Heart right ventricle (tissue), 16 donors: Measurements from ENCODE around the gene ZNF71. TPM values are rescaled to one million over a fixed set of nuclear protein-coding genes. Genes with fewer than 3 reads are reported as not detected.
A peak's percentile ranks its signal among the peaks of the same experiment; 100 is the strongest.

Experiments used
- ATAC-seq, 8 donors: fragments of 200-7000 bp; cut with Tn5 transposase; one replicate each; pipeline ENCODE4 v1.9.1; 2020; ENCODE audit warnings: mild to moderate bottlenecking in 8 of 8, moderate library complexity in 8 of 8, moderate number of reproducible peaks in 1 of 8
- DNase-seq, 2 donors: peaks; one replicate each; pipeline ENCODE4 v3.0.0-alpha.2; 2020
- H3K27ac ChIP-seq, 10 donors: fragments of 200-600 bp; sonication (generic) in 2 of 10; one replicate each; pipeline versions ENCODE4 v1.5.0 to v1.8.0; 2020 to 2022; ENCODE audit warnings: mild to moderate bottlenecking in 3 of 10
- H3K27me3 ChIP-seq, 7 donors: fragments of 200-600 bp; one replicate each; pipeline ENCODE4 v1.8.0; 2021 to 2022; ENCODE audit warnings: mild to moderate bottlenecking in 2 of 7
- H3K36me3 ChIP-seq, 9 donors: fragments of 200-600 bp; sonication (generic) in 1 of 9; one replicate each; pipeline versions ENCODE4 v1.5.0 to v1.8.0; 2020 to 2022; ENCODE audit warnings: mild to moderate bottlenecking in 2 of 9
- H3K4me1 ChIP-seq, 9 donors: fragments of 200-600 bp; sonication (generic) in 1 of 9; one replicate each; pipeline versions ENCODE4 v1.5.0 to v1.8.0; 2020 to 2022; ENCODE audit warnings: mild to moderate bottlenecking in 4 of 9
- H3K4me3 ChIP-seq, 10 donors: fragments of 200-600 bp; sonication (generic) in 2 of 10; one replicate each; pipeline versions ENCODE4 v1.5.0 to v1.8.0; 2020 to 2022; ENCODE audit warnings: mild to moderate bottlenecking in 7 of 10, moderate library complexity in 2 of 10
- H3K9me3 ChIP-seq, 11 donors: fragments of 200-600 bp in 10 of 11; sonication (generic) in 2 of 11; one replicate each; pipeline versions ENCODE4 v1.5.0 to v1.8.0; 2013 to 2022; ENCODE audit warnings: mild to moderate bottlenecking in 2 of 11, control low read depth in 1 of 11, moderate library complexity in 1 of 11
- CTCF ChIP-seq, 9 donors: fragments of 200-600 bp; sonication (generic) in 2 of 9; IDR thresholded peaks; one replicate each; pipeline versions ENCODE4 v1.5.0 to v1.8.0; 2021 to 2022; ENCODE audit warnings: antibody characterized with exemption in 9 of 9, mild to moderate bottlenecking in 5 of 9, moderate library complexity in 1 of 9
- WGBS, 2 donors: extraction: QIAGEN DNeasy Blood & Tissue Kit; methylation state at CpG; one replicate each; pipeline ENCODE4 v1.1.7; 2013; ENCODE audit warnings: inconsistent platforms in 1 of 2; 5-methylcytosine and 5-hydroxymethylcytosine counted together
- intact Hi-C, 10 donors: fragments of 100-400 bp; cut with DNase I; formaldehyde crosslinking; loops; one replicate each; pipeline versions ENCODE4 v1.11.1 to v1.14.2; 2022
- polyA plus RNA-seq, 2 donors: library from polyadenylated mRNA; stranded (reverse); fragments of 200-250 nt; gene quantifications; one replicate each; pipeline ENCODE4 v1.2.3, GENCODE V29; 2013
- total RNA-seq, 10 donors: library from RNA; stranded (reverse); fragmentation: NEBNext Ultra II Directional in 3 of 10; extraction: Animal tissue kit (Norgen Biotek cat#: 25700) in 3 of 10; gene quantifications; one replicate each; pipeline versions ENCODE4 v1.2.1 to v1.2.4, GENCODE V29; 2021 to 2023
- donor health status: Arrhythmogenic right ventricular cardiomyopathy.
- donor health status: ischemic (EF 13 %, LVEDD 7.1; RV severe dilation, severe dysfunction).
- donor health status: healthy with polysubstance abuse.
- donor health status: DM: no; HTN: yes; CAD: no.
- donor health status: DM: no; HTN: no; CAD: no.
- donor health status: ischemic (EF 25% LVEDD 6.9; RV normal size, moderate dysfunction).
- donor health status: ischemic (EF 25% LVEDD 5.7; RV mildly dilated, moderate dysfunction).
- donor health status: healthy.
- donor health status: DM: yes; HTN: yes; CAD: no.
- donor health status: Ischemic cardiomyopathy.
- donor health status: ischemic (EF 35%, LVEDD 5.7; RV mildly dilated, moderate dysfunction).
- donor health status: nonischemic (EF 11% LVEDD 7.7; RV severe dilation, severe dysfunction).
- donor health status: DM: yes; HTN: yes; CAD: no.
- donor health status: PGD.
- donor health status: ischemic (EF 29% LVEDD 5.4; RV normal size, mild dysfunction).
- donor health status: nonischemic (EF 23%, LVEDD 6.1; RV moderate dilation, normal function).

ZNF71 gene
- total and polyA plus RNA-seq, 12 donors: 2.9 to 7.2 (median 6.1) TPM

DNA sequence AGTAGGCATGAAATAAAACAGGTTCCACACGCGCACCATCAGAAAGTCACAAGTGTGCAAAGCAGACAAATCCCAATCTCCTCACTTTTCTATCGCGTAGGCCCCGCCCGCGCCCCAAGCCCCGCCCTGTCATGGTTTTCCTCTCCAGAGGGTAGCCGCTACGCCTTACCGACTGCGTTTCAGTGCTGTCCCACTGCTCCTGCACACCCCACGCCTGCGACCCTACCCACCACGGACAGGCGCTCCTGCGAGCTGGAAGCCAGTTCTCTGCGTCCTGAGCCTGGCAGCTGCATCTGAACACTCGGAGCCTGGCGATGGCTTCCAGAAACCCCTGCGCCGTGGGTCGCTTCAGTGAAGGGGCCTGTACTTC is 28.2 kb upstream of the ZNF71 start:
- H3K4me3 ChIP-seq: peak overlapping the region; percentile 62 to 100 (median 93)
- no peaks in the 10 kb centered on the region for H3K27me3 ChIP-seq
- H3K4me1 ChIP-seq: peaks cover 0 to 19% (median 12%) of the 10 kb centered on the region in 9 donors
- peaks cover 0 to 91% (median 70%) of the 10 kb centered on the region in 11 donors for H3K9me3 ChIP-seq
- H3K36me3 ChIP-seq: peaks cover 0 to 73% (median 42%) of the 10 kb centered on the region in 9 donors
- intact Hi-C loops: loop anchor here in 4 of 10 donors (1.0 to 2.0 kb wide), 4 partner anchors 28 to 60 kb away; partner anchors contain the start of genes ZFP28 (in 2 of the 4), ZNF471 (in 1 of the 4) and ZNF71 (in 1 of the 4)
- DNase-seq: peak; percentile 54 to 67
- peak; percentile 57 to 89 (median 80) for ATAC-seq
- WGBS, 2 donors: 1 to 2% methylated on average over 23 of the region's 23 CpGs
- H3K27ac ChIP-seq: peak overlapping the region; percentile 31 to 96 (median 93)
- no peak for TF ChIP-seq CTCF (IDR thresholded peaks at IDR 0.05)

- peak; percentile 95 to 96 for DNase-seq
- intact Hi-C loops: loop anchor here in 4 of 10 donors (1.0 to 2.0 kb wide), 4 partner anchors 28 to 61 kb away; partner anchors contain the start of genes ZFP28 (in 2 of the 4), ZNF471 (in 1 of the 4) and ZNF71 (in 1 of the 4)
- no peaks in the 10 kb centered on the region for H3K27me3 ChIP-seq
- peak within 1 kb of the TSS; percentile 31 to 96 (median 93) for H3K27ac ChIP-seq
- H3K4me3 ChIP-seq: peak within 1 kb of the TSS; percentile 62 to 100 (median 93)
- WGBS, 2 donors: 2% methylated on average over 66 of the region's 66 CpGs
- peak; percentile 99 to 100 (median 99) for ATAC-seq
- peaks cover 0 to 91% (median 68%) of the 10 kb centered on the region in 11 donors for H3K9me3 ChIP-seq
- no peak for TF ChIP-seq CTCF (IDR thresholded peaks at IDR 0.05)
- H3K36me3 ChIP-seq: peaks cover 0 to 73% (median 48%) of the 10 kb centered on the region in 9 donors
- H3K4me1 ChIP-seq: peaks cover 0 to 19% (median 12%) of the 10 kb centered on the region in 9 donors
These were observed 27.6 kb upstream of the ZNF71 start, which contains the start of gene ZNF470 for GRCh38 chr19:56567274-56568120. Gene ZNF470 (plus strand): TSS chr19:56567468. CDS start chr19:56570312, 2,844 bp downstream.

DNA sequence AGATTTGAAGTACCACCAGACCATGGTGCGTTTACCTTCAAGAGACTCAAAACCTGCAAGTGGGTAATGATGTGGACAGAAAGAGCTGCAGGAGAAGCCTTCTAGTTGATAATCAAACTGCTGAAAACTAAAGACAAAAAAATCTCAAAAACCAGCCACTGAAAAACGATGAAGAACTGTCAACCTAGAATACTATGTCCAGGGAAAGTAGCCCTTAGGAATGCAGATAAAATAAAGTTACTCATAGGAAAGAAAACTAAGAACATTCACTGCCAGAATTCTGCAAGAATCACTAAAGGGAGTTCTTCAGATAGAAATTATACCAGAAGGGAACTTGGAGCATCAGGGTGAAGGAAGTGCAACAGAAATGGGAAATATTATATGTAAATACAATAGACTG is 22.5 kb upstream of the ZNF71 start:
- Histone ChIP-seq H3K4me1 (peaks cover 0 to 11% (median 9%) of the 10 kb centered on the region in 9 donors), H3K4me3 (no peak overlapping the region), H3K27ac (no peak overlapping the region), H3K9me3 (peaks cover 10 to 98% (median 80%) of the 10 kb centered on the region in 11 donors), H3K36me3 (peaks cover 0 to 93% (median 87%) of the 10 kb centered on the region in 9 donors), H3K27me3 (no peaks in the 10 kb centered on the region)
- 50 to 75% methylated on average over 2 of the region's 2 CpGs for WGBS, 2 donors
- ATAC-seq: no peak
- no peak for TF ChIP-seq CTCF (IDR thresholded peaks at IDR 0.05)
- no peak for DNase-seq
- intact Hi-C loops: loop anchor here in 1 of 10 donors (10.0 kb wide), 1 partner anchor 48 kb away; no protein-coding TSS in a partner anchor

DNA sequence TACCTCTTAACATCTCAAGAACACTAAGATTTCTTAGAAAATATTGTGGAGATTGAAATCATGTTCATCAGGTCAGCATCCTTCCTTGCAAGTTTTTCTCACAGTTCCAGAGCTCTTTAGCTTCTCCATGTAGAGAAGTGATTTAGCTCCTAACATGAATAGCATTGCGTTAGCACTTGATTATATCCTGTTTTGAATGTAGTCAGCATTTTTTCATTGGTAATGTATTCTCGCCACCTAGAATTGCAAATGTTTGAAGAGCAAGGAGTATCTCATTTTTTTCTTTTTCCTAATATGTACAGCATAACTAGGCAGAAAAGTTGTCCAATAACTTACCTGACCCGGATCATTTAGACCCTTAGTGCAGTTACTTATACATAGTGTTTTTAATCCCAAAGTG is 21.2 kb upstream of the ZNF71 start:
- TF ChIP-seq CTCF (IDR thresholded peaks at IDR 0.05): no peak
- ATAC-seq (no peak), DNase-seq (no peak)
- no peaks in the 10 kb centered on the region for H3K4me1 ChIP-seq
- peaks cover 0 to 100% (median 89%) of the 10 kb centered on the region in 9 donors for H3K36me3 ChIP-seq
- peaks cover 10 to 100% (median 94%) of the 10 kb centered on the region in 11 donors for H3K9me3 ChIP-seq
- H3K27ac ChIP-seq: no peak overlapping the region
- WGBS, 2 donors: 98 to 99% methylated on average over 3 of the region's 3 CpGs
- no peak overlapping the region for H3K4me3 ChIP-seq
- intact Hi-C loops: loop anchor here in 1 of 10 donors (10.0 kb wide), 1 partner anchor 49 kb away; no protein-coding TSS in a partner anchor
- no peaks in the 10 kb centered on the region for H3K27me3 ChIP-seq
